OCI-M1 (cell line): ENCODE data around the gene SLC12A4.
"Not testable (repeated sequence)": the region's sequence is repeated elsewhere in the genome, so short reads cannot be mapped to it uniquely, and the experiment has no call there.

Experiments used
- DNase-seq: peaks from one replicate; lab custom pipeline; 2025; lab: John Stamatoyannopoulos, UW

The SLC12A4 gene

DNA sequence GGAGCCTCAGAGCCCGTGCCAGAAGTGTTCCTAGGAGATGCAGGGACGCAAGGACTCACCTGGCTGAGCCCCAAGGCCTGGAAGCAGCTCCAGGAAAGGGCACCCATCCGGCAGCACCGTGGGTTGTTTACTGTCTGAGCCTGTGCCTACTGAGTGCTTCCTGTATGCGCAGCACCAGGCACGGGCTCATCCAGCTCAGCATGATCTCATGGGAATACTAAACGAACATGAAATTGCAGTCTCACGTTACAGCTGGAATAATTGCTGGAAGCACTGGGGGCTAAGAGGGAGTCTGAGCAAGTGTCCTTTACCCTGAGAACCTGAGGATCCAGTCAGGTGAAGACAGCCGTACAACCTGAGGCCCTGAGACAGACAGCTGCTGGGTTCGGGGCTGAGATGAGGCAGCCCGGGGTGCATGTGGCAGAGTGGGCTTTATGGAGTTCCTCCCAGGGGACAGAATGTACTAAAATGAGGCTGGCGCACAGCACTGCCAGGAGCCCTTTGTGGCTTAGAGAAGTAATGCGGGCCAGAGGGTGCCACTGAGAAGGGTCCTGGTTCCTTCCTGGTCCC, 42.2 kb downstream of the SLC12A4 start:
- DNase-seq: no peak

GRCh38 chr16:67924140-67924906, 44.1 kb downstream of the SLC12A4 start:
- DNase-seq: no peak

GRCh38 chr16:67923414-67924116, 44.9 kb downstream of the SLC12A4 start:
- DNase-seq: no peak

GRCh38 chr16:67922740-67923139, 45.7 kb downstream of the SLC12A4 start:
- DNase-seq: no peak

GRCh38 chr16:67922221-67922620, 46.2 kb downstream of the SLC12A4 start:
- DNase-seq: peak; percentile 44

GRCh38 chr16:67919622-67920221, 48.7 kb downstream of the SLC12A4 start:
- peak; percentile 24 for DNase-seq

DNA sequence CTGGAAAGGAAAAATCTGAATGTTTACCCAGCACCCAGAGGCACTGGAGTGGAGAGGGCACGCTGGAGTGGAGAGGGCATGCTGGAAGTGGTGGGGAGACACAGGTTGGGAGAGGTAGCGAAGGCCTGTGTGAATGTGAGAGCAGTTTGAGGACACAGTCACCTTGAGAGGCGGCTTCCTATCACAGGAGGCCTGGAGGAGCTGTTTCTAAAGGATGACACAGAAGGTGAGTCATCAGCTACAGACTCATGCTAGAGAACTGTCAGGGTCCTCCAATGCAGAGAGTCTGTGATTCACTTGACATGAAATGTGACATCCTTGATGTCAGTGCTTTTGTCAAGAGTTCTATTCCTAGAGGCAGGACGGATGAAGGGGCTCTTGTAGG, 50.6 kb downstream of the SLC12A4 start:
- peak; percentile 13 for DNase-seq

- no peak for DNase-seq
Observed at GRCh38 chr16:67917140-67917851, 51.1 kb downstream of the SLC12A4 start.

- DNase-seq: no peak
Observed at GRCh38 chr16:67915831-67916723, 52.4 kb downstream of the SLC12A4 start.

GRCh38 chr16:67915496-67915769, 53.0 kb downstream of the SLC12A4 start:
- DNase-seq: not testable (repeated sequence)

DNA sequence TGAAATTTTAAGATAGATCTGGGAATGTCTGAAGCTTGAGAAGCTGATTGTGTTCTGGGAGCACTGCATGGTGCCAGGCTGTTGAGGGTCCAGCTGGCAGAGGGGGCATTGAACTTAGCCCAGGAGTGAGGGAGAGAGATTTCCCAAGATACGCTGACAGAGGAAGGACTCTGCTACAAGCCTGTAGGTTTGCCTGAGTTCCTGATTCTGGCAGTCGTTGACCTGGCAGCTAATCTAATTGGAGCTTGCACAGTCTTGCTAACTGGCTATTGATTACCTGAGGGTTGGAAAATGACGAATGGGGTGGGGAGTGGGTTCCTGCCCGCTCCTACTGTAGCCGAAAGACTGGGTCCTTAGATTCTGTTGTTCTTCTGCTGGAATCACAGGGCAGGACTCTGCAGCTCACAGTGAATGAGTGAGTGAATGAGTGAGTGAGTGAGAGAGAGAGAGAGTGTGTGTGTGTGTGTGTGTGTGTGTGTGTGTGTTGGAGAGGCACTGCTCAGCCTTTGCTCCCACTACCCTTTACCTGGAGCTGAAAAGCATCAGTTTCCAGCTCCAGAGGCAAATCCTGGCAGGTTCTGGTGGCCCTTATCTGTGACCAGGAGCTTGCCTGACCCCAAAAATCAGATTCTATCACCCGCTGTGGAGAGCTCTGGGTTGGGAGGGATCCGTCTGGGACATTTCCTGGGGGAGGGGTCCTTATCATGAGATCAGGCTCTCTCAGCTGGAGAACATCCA, 53.5 kb downstream of the SLC12A4 start:
- no peak for DNase-seq

DNA sequence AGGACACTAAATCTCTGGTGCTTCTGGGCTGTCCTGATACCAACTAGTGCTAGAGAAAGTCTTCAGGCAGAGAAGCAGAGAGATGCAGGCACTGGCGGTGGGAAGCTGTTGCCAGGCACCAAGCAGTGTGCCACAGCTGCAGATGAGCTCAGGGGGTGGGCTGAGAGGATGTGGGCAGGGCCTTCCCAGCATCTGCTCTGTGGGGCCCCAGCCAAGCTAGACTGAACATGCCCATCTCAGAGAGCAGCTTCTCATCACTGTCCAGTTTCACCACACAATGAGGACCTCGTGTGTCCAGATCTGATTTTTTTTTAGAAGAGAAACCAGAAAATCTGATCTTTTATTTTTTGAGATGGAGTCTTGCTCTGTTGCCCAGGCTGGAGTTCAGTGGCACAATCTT, 58.3 kb downstream of the SLC12A4 start:
- no peak for DNase-seq

GRCh38 chr16:67909056-67909742, 59.2 kb downstream of the SLC12A4 start:
- DNase-seq: no peak

DNA sequence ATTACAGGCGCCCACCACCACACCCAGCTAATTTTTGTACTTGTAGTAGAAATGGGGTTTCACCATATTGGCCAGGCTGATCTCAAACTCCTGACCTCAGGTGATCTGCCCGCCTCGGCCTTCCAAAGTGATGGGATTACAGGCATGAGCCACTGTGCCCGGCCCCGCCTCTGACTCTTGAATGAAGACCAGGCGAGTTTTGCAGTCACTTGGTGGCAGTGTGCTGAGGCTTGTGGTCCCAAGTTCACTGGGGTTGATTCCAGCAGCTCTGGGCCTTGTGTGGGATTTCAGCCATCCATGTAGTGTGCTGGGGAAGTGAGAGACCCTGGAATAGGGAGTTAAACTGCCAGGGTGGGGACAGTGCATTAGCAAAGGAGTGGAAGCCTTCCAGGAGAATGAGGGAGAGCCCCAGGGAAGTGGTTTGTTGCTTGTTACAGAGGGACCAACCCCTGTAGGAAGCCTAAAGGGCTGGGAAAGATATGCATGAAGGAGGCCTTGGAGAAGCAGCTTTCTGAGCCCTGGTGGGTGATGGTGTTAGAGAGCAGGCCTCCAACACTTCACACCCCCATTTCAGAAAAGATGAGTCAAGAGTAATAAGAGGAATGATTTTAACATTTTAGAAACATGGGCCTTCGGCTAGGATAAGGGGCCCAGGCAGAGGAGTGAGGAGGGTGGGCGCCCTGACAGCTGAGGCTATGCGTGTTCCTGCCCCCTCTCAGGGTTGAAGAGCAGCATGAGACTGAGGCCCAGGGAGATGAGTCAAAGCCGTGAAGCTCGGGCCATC, 60.8 kb downstream of the SLC12A4 start:
- DNase-seq: no peak

- DNase-seq: no peak
Observed at GRCh38 chr16:67902831-67903230, 65.6 kb downstream of the SLC12A4 start.

- DNase-seq: no peak
Observed at GRCh38 chr16:67901734-67902133, 66.7 kb downstream of the SLC12A4 start.

DNA sequence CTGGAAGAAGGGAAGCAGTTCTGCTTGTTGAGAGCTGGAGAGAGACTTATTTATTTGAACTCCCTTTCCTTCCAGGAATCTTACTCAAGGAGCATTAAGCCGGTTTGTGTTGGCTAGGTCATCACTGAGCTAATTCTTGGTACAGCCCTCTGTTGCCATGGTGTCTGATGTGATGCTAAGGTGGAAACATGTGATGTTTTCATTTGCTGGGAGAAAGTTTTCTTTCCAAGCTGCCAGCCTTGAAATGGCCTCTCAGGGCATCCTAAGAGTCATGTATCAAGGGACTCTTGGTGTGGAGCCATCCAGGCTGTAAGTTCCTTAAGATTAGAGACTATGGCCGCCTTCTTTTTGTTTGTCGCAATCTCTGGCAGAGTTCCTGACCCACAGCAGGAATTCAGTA, 71.2 kb downstream of the SLC12A4 start:
- DNase-seq: no peak

- DNase-seq: peak; percentile 48
Observed at GRCh38 chr16:67893743-67894399, 74.6 kb downstream of the SLC12A4 start.
